Epithelial cell of prostate (primary cell): ENCODE results near the gene JMJD1C.

Experiments
- DNase-seq: peaks from one replicate; pipeline ENCODE4 v3.0.0-alpha.2; 2011; ENCODE audit warnings: low read depth, low spot score
- H3K27ac ChIP-seq: fragments of 450-650 bp; 2 replicates; pipeline ENCODE4 v1.5.1; 2017; ENCODE audit warnings: mild to moderate bottlenecking

Gene JMJD1C

GRCh38 chr10:63205421-63205820 lies 260.4 kb downstream of the JMJD1C start:
- no peak for DNase-seq
- no peak overlapping the region for H3K27ac ChIP-seq

GRCh38 chr10:63204667-63205391 lies 260.9 kb downstream of the JMJD1C start:
- DNase-seq = no peak
- no peak overlapping the region for H3K27ac ChIP-seq

GRCh38 chr10:63201118-63201517 lies 264.7 kb downstream of the JMJD1C start:
- H3K27ac ChIP-seq = no peak overlapping the region
- no peak for DNase-seq

- DNase-seq = no peak
- H3K27ac ChIP-seq = no peak overlapping the region
Observed at GRCh38 chr10:63200431-63200830, 265.3 kb downstream of the JMJD1C start.

GRCh38 chr10:63199716-63200115 lies 266.1 kb downstream of the JMJD1C start:
- no peak overlapping the region for H3K27ac ChIP-seq
- no peak for DNase-seq

GRCh38 chr10:63197344-63198092 lies 268.3 kb downstream of the JMJD1C start:
- DNase-seq = no peak

GRCh38 chr10:63192826-63193225 lies 273.0 kb downstream of the JMJD1C start:
- no peak overlapping the region for H3K27ac ChIP-seq
- DNase-seq = no peak

More at GRCh38 chr10:63197344-63198092, 268.3 kb downstream of the JMJD1C start:
- H3K27ac ChIP-seq = no peak overlapping the region

- H3K27ac ChIP-seq = no peak overlapping the region
Observed at GRCh38 chr10:63175534-63175933, 290.2 kb downstream of the JMJD1C start.

GRCh38 chr10:63173468-63174232 lies 292.1 kb downstream of the JMJD1C start:
- H3K27ac ChIP-seq = no peak overlapping the region

More at GRCh38 chr10:63175534-63175933, 290.2 kb downstream of the JMJD1C start:
- DNase-seq = no peak

GRCh38 chr10:63171926-63172325 lies 293.9 kb downstream of the JMJD1C start:
- no peak for DNase-seq

More at GRCh38 chr10:63173468-63174232, 292.1 kb downstream of the JMJD1C start:
- DNase-seq = no peak

GRCh38 chr10:63171255-63171855 lies 294.4 kb downstream of the JMJD1C start:
- no peak for DNase-seq

More at GRCh38 chr10:63171926-63172325, 293.9 kb downstream of the JMJD1C start:
- no peak overlapping the region for H3K27ac ChIP-seq

GRCh38 chr10:63169624-63170023 lies 296.2 kb downstream of the JMJD1C start:
- no peak overlapping the region for H3K27ac ChIP-seq
- no peak for DNase-seq

More at GRCh38 chr10:63171255-63171855, 294.4 kb downstream of the JMJD1C start:
- H3K27ac ChIP-seq = no peak overlapping the region

GRCh38 chr10:63168821-63169462 lies 296.8 kb downstream of the JMJD1C start:
- no peak overlapping the region for H3K27ac ChIP-seq
- no peak for DNase-seq

- DNase-seq = peak; percentile 10
- no peak overlapping the region for H3K27ac ChIP-seq
Observed at GRCh38 chr10:63166742-63167258, 299.0 kb downstream of the JMJD1C start.

- DNase-seq = no peak
- H3K27ac ChIP-seq = no peak overlapping the region
Observed at GRCh38 chr10:63165249-63165648, 300.5 kb downstream of the JMJD1C start.

- no peak overlapping the region for H3K27ac ChIP-seq
- no peak for DNase-seq
Observed at GRCh38 chr10:63164166-63164623, 301.6 kb downstream of the JMJD1C start.

GRCh38 chr10:63161592-63161991 lies 304.2 kb downstream of the JMJD1C start:
- H3K27ac ChIP-seq = no peak overlapping the region
- DNase-seq = no peak

- peak overlapping the region; percentile 45 for H3K27ac ChIP-seq
- DNase-seq = peak; percentile 65
Observed at GRCh38 chr10:63157845-63158624, 307.7 kb downstream of the JMJD1C start.

GRCh38 chr10:63156236-63156635 lies 309.5 kb downstream of the JMJD1C start:
- no peak for DNase-seq
- H3K27ac ChIP-seq = peak overlapping the region; percentile 45
